ENCODE data around the gene SSC5D. TPM values are rescaled to one million over a fixed set of nuclear protein-coding genes. Genes with fewer than 3 reads are reported as not detected.

The SSC5D gene
- total and polyA plus RNA-seq, 4 donors, result 0.08 to 1.0 (median 0.51) TPM

- under 1% methylated on average over 61 of the region's 61 CpGs for WGBS
- DNase-seq (ENCODE audit: low spot score), result peak; percentile 98
These were observed 12.0 kb upstream of the SSC5D start, which contains the start of gene ZNF628 for GRCh38 chr19:55476100-55476775. TSS of gene ZNF628 (plus strand) at chr19:55476617. CDS start at chr19:55479911, 3,294 bp downstream.

DNA sequence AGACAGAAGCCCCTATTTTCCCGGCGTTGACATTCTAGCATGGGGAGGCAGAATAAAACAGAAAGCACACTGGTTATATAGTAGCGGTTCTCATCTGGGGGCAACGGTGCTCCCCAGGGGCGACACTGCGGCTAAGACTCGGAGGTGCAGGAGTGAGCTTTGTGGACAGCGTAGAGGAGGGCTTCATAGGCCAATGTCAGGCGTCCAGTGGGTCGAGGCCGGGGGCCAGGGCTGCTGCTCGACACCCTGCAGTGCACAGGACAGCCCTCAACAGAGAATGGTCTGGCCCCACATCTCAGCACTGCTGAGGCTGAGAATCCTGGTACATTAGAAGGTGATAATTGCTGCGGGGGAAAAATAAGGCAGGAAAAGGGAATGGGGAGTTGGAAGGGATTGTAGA is 10.3 kb upstream of the SSC5D start:
- no peak overlapping the region for H3K9ac ChIP-seq (ENCODE audit: low read depth in 1 of 2, low read length in 2 of 2)
- 91% methylated on average over 13 of the region's 13 CpGs for WGBS

More at GRCh38 chr19:55476100-55476775, 12.0 kb upstream of the SSC5D start, which contains the start of gene ZNF628:
- Histone ChIP-seq H3K27ac (ENCODE audit: low read depth in 1 of 2, low read length in 2 of 2) (peak within 1 kb of the TSS; percentile 85 to 90), H3K27me3 (ENCODE audit: control insufficient read depth in 4 of 4, insufficient read depth in 4 of 4, low read length in 3 of 4) (no peaks in the 10 kb centered on the region), H3K4me1 (ENCODE audit: control insufficient read depth in 4 of 4, insufficient read depth in 4 of 4, low read length in 3 of 4) (peaks cover 7 to 25% (median 18%) of the 10 kb centered on the region in 4 donors), H3K9me3 (ENCODE audit: control insufficient read depth in 4 of 4, low read length in 3 of 4) (no peaks in the 10 kb centered on the region), H3K4me3 (ENCODE audit: low read depth in 1 of 3, low read length in 3 of 3) (peak within 1 kb of the TSS; percentile 77 to 92 (median 86)), H3K9ac (ENCODE audit: low read depth in 1 of 2, low read length in 2 of 2) (peak within 1 kb of the TSS; percentile 56 to 86), H3K36me3 (ENCODE audit: control insufficient read depth in 4 of 4, insufficient read depth in 3 of 4, low read depth in 1 of 4, low read length in 3 of 4) (peaks cover 0 to under 1% (median 0%) of the 10 kb centered on the region in 4 donors)
- TF ChIP-seq, protein P1, sequence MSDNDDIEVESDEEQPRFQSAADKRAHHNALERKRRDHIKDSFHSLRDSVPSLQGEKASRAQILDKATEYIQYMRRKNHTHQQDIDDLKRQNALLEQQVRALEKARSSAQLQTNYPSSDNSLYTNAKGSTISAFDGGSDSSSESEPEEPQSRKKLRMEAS (IDR thresholded peaks at IDR 0.05), result peak; percentile 95
- TF ChIP-seq TAF1 (conservative IDR thresholded peaks at IDR 0.05) (no peak), RXRA (IDR thresholded peaks at IDR 0.05) (peak; percentile 4 to 10), SP1 (IDR thresholded peaks at IDR 0.05) (peak; percentile 61), GABPA (IDR thresholded peaks at IDR 0.05 in 1 of 2, conservative IDR thresholded peaks at IDR 0.05 in 1 of 2) (peak in 1 of 2 donors; percentile 21), HNF4A (conservative IDR thresholded peaks at IDR 0.05) (peak; percentile 57 to 64), HNF4G (IDR thresholded peaks at IDR 0.05) (no peak), YY1 (IDR thresholded peaks at IDR 0.05) (peak; percentile 55)

GRCh38 chr19:55478364-55478763 is 9.9 kb upstream of the SSC5D start:
- no peak for DNase-seq (ENCODE audit: low spot score)
- peaks cover 7 to 25% (median 18%) of the 10 kb centered on the region in 4 donors for H3K4me1 ChIP-seq (ENCODE audit: control insufficient read depth in 4 of 4, insufficient read depth in 4 of 4, low read length in 3 of 4)
- 93% methylated on average over 12 of the region's 12 CpGs for WGBS
- no peak for TF ChIP-seq GABPA (IDR thresholded peaks at IDR 0.05 in 1 of 2, conservative IDR thresholded peaks at IDR 0.05 in 1 of 2)
- TF ChIP-seq JUND (IDR thresholded peaks at IDR 0.05), result no peak
- no peak for TF ChIP-seq SP1 (IDR thresholded peaks at IDR 0.05)
- TF ChIP-seq, protein P2, sequence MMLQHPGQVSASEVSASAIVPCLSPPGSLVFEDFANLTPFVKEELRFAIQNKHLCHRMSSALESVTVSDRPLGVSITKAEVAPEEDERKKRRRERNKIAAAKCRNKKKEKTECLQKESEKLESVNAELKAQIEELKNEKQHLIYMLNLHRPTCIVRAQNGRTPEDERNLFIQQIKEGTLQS (IDR thresholded peaks at IDR 0.05), result no peak
- no peak for TF ChIP-seq HNF4G (IDR thresholded peaks at IDR 0.05)
- TF ChIP-seq, protein P3, sequence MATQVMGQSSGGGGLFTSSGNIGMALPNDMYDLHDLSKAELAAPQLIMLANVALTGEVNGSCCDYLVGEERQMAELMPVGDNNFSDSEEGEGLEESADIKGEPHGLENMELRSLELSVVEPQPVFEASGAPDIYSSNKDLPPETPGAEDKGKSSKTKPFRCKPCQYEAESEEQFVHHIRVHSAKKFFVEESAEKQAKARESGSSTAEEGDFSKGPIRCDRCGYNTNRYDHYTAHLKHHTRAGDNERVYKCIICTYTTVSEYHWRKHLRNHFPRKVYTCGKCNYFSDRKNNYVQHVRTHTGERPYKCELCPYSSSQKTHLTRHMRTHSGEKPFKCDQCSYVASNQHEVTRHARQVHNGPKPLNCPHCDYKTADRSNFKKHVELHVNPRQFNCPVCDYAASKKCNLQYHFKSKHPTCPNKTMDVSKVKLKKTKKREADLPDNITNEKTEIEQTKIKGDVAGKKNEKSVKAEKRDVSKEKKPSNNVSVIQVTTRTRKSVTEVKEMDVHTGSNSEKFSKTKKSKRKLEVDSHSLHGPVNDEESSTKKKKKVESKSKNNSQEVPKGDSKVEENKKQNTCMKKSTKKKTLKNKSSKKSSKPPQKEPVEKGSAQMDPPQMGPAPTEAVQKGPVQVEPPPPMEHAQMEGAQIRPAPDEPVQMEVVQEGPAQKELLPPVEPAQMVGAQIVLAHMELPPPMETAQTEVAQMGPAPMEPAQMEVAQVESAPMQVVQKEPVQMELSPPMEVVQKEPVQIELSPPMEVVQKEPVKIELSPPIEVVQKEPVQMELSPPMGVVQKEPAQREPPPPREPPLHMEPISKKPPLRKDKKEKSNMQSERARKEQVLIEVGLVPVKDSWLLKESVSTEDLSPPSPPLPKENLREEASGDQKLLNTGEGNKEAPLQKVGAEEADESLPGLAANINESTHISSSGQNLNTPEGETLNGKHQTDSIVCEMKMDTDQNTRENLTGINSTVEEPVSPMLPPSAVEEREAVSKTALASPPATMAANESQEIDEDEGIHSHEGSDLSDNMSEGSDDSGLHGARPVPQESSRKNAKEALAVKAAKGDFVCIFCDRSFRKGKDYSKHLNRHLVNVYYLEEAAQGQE (IDR thresholded peaks at IDR 0.05), result no peak
- TF ChIP-seq RXRA (IDR thresholded peaks at IDR 0.05), result no peak
- TF ChIP-seq, protein P4, sequence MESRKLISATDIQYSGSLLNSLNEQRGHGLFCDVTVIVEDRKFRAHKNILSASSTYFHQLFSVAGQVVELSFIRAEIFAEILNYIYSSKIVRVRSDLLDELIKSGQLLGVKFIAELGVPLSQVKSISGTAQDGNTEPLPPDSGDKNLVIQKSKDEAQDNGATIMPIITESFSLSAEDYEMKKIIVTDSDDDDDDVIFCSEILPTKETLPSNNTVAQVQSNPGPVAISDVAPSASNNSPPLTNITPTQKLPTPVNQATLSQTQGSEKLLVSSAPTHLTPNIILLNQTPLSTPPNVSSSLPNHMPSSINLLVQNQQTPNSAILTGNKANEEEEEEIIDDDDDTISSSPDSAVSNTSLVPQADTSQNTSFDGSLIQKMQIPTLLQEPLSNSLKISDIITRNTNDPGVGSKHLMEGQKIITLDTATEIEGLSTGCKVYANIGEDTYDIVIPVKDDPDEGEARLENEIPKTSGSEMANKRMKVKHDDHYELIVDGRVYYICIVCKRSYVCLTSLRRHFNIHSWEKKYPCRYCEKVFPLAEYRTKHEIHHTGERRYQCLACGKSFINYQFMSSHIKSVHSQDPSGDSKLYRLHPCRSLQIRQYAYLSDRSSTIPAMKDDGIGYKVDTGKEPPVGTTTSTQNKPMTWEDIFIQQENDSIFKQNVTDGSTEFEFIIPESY (IDR thresholded peaks at IDR 0.05), result no peak
- no peak for TF ChIP-seq YY1 (IDR thresholded peaks at IDR 0.05)
- TF ChIP-seq FOXA2 (IDR thresholded peaks at IDR 0.05), result no peak
- TF ChIP-seq EGR1 (IDR thresholded peaks at IDR 0.05; ENCODE audit: low read depth in 2 of 2), result no peak
- no peak for TF ChIP-seq RAD21 (IDR thresholded peaks at IDR 0.05)
- TF ChIP-seq TAF1 (conservative IDR thresholded peaks at IDR 0.05), result no peak

More for the DNA sequence above, 10.3 kb upstream of the SSC5D start:
- Histone ChIP-seq H3K4me3 (ENCODE audit: low read depth in 1 of 3, low read length in 3 of 3) (no peak overlapping the region), H3K9me3 (ENCODE audit: control insufficient read depth in 4 of 4, low read length in 3 of 4) (no peaks in the 10 kb centered on the region), H3K27ac (ENCODE audit: low read depth in 1 of 2, low read length in 2 of 2) (no peak overlapping the region), H3K4me1 (ENCODE audit: control insufficient read depth in 4 of 4, insufficient read depth in 4 of 4, low read length in 3 of 4) (peaks cover 7 to 25% (median 18%) of the 10 kb centered on the region in 4 donors), H3K27me3 (ENCODE audit: control insufficient read depth in 4 of 4, insufficient read depth in 4 of 4, low read length in 3 of 4) (no peaks in the 10 kb centered on the region), H3K36me3 (ENCODE audit: control insufficient read depth in 4 of 4, insufficient read depth in 3 of 4, low read depth in 1 of 4, low read length in 3 of 4) (peaks cover 0 to 8% (median 4%) of the 10 kb centered on the region in 4 donors)
- DNase-seq (ENCODE audit: low spot score), result no peak
- TF ChIP-seq, protein P4 (IDR thresholded peaks at IDR 0.05), result no peak
- TF ChIP-seq RXRA (IDR thresholded peaks at IDR 0.05), result no peak
- no peak for TF ChIP-seq RAD21 (IDR thresholded peaks at IDR 0.05)
- TF ChIP-seq JUND (IDR thresholded peaks at IDR 0.05), result no peak
- no peak for TF ChIP-seq EGR1 (IDR thresholded peaks at IDR 0.05; ENCODE audit: low read depth in 2 of 2)
- no peak for TF ChIP-seq TAF1 (conservative IDR thresholded peaks at IDR 0.05)
- TF ChIP-seq FOXA1 (IDR thresholded peaks at IDR 0.05), result no peak
- TF ChIP-seq SP1 (IDR thresholded peaks at IDR 0.05), result no peak

More at GRCh38 chr19:55478364-55478763, 9.9 kb upstream of the SSC5D start:
- no peaks in the 10 kb centered on the region for H3K9me3 ChIP-seq (ENCODE audit: control insufficient read depth in 4 of 4, low read length in 3 of 4)
- no peak overlapping the region for H3K27ac ChIP-seq (ENCODE audit: low read depth in 1 of 2, low read length in 2 of 2)
- no peak overlapping the region for H3K4me3 ChIP-seq (ENCODE audit: low read depth in 1 of 3, low read length in 3 of 3)
- H3K9ac ChIP-seq (ENCODE audit: low read depth in 1 of 2, low read length in 2 of 2), result no peak overlapping the region
- H3K36me3 ChIP-seq (ENCODE audit: control insufficient read depth in 4 of 4, insufficient read depth in 3 of 4, low read depth in 1 of 4, low read length in 3 of 4), result peaks cover 0 to 9% (median 4%) of the 10 kb centered on the region in 4 donors
- no peaks in the 10 kb centered on the region for H3K27me3 ChIP-seq (ENCODE audit: control insufficient read depth in 4 of 4, insufficient read depth in 4 of 4, low read length in 3 of 4)

Measured in liver (tissue), 9 donors.